Chondrocyte (in vitro differentiated cells): Measurements from ENCODE around the gene C2. TPM values are rescaled to one million over a fixed set of nuclear protein-coding genes. Genes with fewer than 3 reads are reported as not detected.

Experiments
- DNase-seq: peaks from one replicate; pipeline ENCODE4 v3.0.0; 2021; ENCODE audit warnings: mixed read lengths, low spot score
- H3K27ac Mint-ChIP-seq: one replicate; pipeline ENCODE4 v1.8.0; 2021; ENCODE audit warnings: mild to moderate bottlenecking, moderate library complexity, mixed read lengths; ENCODE audit not compliant: unreplicated experiment
- H3K27me3 Mint-ChIP-seq: 2 replicates; pipeline ENCODE4 v1.8.0; 2021; ENCODE audit warnings: low read depth, mixed read lengths
- H3K36me3 Mint-ChIP-seq: 2 replicates; pipeline ENCODE4 v1.8.0; 2021; ENCODE audit warnings: low read depth, mixed read lengths
- H3K4me1 Mint-ChIP-seq: 2 replicates; pipeline ENCODE4 v1.8.0; 2021; ENCODE audit warnings: low read depth, mild to moderate bottlenecking, mixed read lengths
- H3K4me3 Mint-ChIP-seq: one replicate; pipeline ENCODE4 v1.8.0; 2021; ENCODE audit warnings: mild to moderate bottlenecking, moderate library complexity, mixed read lengths; ENCODE audit not compliant: unreplicated experiment
- H3K9me3 Mint-ChIP-seq: 2 replicates; pipeline ENCODE4 v1.8.0; 2021; ENCODE audit warnings: low read depth, mixed read lengths
- CTCF ChIP-seq: fragments of 200-600 bp; sonication (generic); IDR thresholded peaks from 2 replicates; pipeline ENCODE4 v1.5.0; 2021; ENCODE audit warnings: antibody characterized with exemption, mild to moderate bottlenecking, moderate library complexity
- total RNA-seq: library from RNA; stranded (reverse); gene quantifications from 3 replicates; pipeline ENCODE4 v1.2.1, GENCODE V29; 2021

C2 gene
- total RNA-seq, 1 donor from 2014 or later = 0.52 TPM

- Mint-ChIP-seq H3K27me3 (no peaks in the 10 kb centered on the region), H3K4me1 (peaks cover 8% of the 10 kb centered on the region), H3K36me3 (peaks cover 28% of the 10 kb centered on the region), H3K4me3 (no peak overlapping the region), H3K27ac (no peak overlapping the region), H3K9me3 (no peaks in the 10 kb centered on the region)
- no peak for TF ChIP-seq CTCF
- no peak for DNase-seq
Observed at GRCh38 chr6:31952890-31953289, 25.4 kb downstream of the C2 start.

GRCh38 chr6:31954511-31954910 lies 27.0 kb downstream of the C2 start:
- Mint-ChIP-seq H3K4me1 (peaks cover 21% of the 10 kb centered on the region), H3K27me3 (no peaks in the 10 kb centered on the region), H3K27ac (no peak overlapping the region), H3K9me3 (no peaks in the 10 kb centered on the region), H3K36me3 (peaks cover 28% of the 10 kb centered on the region), H3K4me3 (no peak overlapping the region)
- DNase-seq = no peak
- no peak for TF ChIP-seq CTCF

GRCh38 chr6:31956796-31957195 lies 29.3 kb downstream of the C2 start:
- Mint-ChIP-seq H3K36me3 (peaks cover 30% of the 10 kb centered on the region), H3K4me1 (peaks cover 31% of the 10 kb centered on the region), H3K4me3 (no peak overlapping the region), H3K27ac (no peak overlapping the region), H3K27me3 (no peaks in the 10 kb centered on the region), H3K9me3 (no peaks in the 10 kb centered on the region)
- DNase-seq = no peak
- no peak for TF ChIP-seq CTCF

GRCh38 chr6:31958412-31958740 lies 30.9 kb downstream of the C2 start:
- no peak for TF ChIP-seq CTCF
- DNase-seq = no peak
- Mint-ChIP-seq H3K4me3 (peak overlapping the region; percentile 89), H3K9me3 (no peaks in the 10 kb centered on the region), H3K4me1 (peaks cover 31% of the 10 kb centered on the region), H3K27me3 (no peaks in the 10 kb centered on the region), H3K36me3 (peaks cover 32% of the 10 kb centered on the region), H3K27ac (peak overlapping the region; percentile 87)

- peak within 1 kb of the TSS; percentile 89 for H3K4me3 Mint-ChIP-seq
- peak within 1 kb of the TSS; percentile 88 for H3K27ac Mint-ChIP-seq
- no peaks in the 10 kb centered on the region for H3K27me3 Mint-ChIP-seq
- peaks cover 31% of the 10 kb centered on the region for H3K4me1 Mint-ChIP-seq
- H3K36me3 Mint-ChIP-seq = peaks cover 31% of the 10 kb centered on the region
- DNase-seq = peak; percentile 100
- H3K9me3 Mint-ChIP-seq = no peaks in the 10 kb centered on the region
- no peak for TF ChIP-seq CTCF
Observed at GRCh38 chr6:31958741-31959739, 31.5 kb downstream of the C2 start, which contains the start of the genes NELFE and SKIC2. Gene NELFE (minus strand): TSS chr6:31958971. CDS start chr6:31958446, 525 bp downstream. Gene SKIC2 (plus strand): TSS chr6:31959175. CDS start chr6:31959193, 18 bp downstream.
